ENCODE measurements around the gene MALT1.

The MALT1 gene

DNA sequence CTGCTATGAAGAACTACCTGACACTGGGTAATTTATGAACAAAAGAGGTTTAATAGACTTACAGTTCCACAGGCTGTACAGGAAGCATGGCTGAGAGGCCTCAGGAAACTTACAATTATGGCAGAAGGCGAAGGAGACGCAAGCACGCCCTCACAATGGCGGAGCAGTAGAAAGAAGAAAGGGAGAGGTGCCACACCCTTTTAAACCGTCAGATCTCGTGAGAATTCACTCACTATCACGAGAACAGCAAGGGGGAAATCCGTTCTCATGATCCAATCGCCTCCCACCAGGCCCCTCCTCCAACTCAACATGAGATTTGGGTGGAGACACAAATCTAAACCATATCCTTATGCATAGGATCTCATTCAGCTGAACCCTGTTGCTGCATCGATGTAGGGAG, 108.8 kb downstream of the MALT1 start:
- DNase-seq, result no peak

- peak; percentile 68 to 73 for DNase-seq
Measured at GRCh38 chr18:58781627-58782194, 110.4 kb downstream of the MALT1 start.

GRCh38 chr18:58784601-58785137, 113.4 kb downstream of the MALT1 start:
- no peak for DNase-seq

GRCh38 chr18:58785171-58785805, 114.0 kb downstream of the MALT1 start:
- no peak for DNase-seq

GRCh38 chr18:58785870-58786269, 114.6 kb downstream of the MALT1 start:
- no peak for DNase-seq

DNA sequence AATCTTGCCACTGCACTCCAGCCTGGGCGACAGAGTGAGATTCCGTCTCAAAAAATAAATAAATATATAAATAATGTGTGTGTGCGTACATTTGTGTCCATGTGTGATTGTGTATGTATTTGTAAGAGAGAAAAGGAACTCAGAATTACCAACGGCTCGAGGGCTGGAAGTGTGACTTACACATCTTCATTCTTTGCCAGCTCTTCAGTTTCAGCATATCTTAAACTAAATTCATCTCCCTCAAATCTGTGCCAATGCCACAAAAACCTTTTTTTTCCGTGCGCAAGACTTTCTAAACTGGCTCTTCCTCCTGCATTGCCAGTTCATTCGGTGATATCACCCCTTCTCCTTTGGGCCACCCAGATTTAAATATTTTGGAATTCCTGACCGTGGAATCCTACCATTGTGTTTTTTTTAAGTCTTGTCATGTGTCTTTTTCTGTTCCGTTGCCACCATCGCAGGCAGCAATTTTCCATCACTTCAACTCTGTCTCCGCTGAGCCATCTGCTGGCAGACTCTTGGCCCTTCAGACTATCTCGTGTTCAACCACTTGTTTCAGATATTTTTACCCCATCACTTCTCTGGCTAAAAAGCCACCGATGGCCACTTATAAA, 116.4 kb downstream of the MALT1 start:
- no peak for DNase-seq

- no peak for DNase-seq
Measured at GRCh38 chr18:58788470-58788869, 117.2 kb downstream of the MALT1 start.

- no peak for DNase-seq
Measured at GRCh38 chr18:58788971-58789875, 118.0 kb downstream of the MALT1 start.

- no peak for DNase-seq
Measured at GRCh38 chr18:58789876-58790240, 118.6 kb downstream of the MALT1 start.

- DNase-seq, result no peak
Measured at GRCh38 chr18:58792086-58792485, 120.8 kb downstream of the MALT1 start.

DNA sequence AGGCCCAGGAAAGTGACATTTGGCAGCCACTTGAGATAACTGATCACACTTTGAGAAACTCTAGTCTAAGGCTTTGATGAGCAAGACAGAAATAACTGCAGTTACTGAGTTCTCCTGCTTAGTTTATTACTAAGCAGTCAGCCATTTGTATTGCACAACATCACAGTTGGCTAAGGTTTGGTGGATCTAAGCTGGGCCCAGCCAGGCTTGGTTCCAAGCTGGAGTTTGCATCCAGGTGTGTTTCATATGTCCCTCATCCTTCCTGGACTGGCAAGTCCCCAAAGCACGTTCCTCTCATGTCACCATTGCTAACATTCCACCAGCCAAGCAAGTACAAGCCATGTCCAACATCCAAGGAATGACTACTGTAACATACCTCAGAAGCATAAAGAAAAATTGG, 122.1 kb downstream of the MALT1 start:
- DNase-seq, result no peak

- DNase-seq, result no peak
Measured at GRCh38 chr18:58796220-58796619, 125.0 kb downstream of the MALT1 start.

DNA sequence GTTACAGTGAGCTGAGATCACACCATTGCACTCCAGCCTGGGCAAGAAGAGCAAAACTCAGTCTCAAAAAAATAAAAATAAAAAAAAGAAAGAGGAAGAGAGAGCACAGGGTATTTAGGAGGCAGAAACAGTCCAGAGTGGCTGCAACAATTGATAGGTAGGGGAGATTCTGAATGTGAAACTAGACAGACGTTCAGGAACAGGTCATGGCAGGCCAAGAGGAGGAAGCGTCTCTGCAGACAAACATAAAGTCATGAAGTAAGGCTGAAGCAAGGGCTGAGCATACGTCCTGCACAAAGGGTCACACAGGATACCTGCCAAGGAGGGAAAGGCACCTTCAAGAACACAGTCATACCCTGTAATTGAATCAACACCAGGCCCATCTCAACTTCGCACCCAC, 129.3 kb downstream of the MALT1 start:
- no peak for DNase-seq

DNA sequence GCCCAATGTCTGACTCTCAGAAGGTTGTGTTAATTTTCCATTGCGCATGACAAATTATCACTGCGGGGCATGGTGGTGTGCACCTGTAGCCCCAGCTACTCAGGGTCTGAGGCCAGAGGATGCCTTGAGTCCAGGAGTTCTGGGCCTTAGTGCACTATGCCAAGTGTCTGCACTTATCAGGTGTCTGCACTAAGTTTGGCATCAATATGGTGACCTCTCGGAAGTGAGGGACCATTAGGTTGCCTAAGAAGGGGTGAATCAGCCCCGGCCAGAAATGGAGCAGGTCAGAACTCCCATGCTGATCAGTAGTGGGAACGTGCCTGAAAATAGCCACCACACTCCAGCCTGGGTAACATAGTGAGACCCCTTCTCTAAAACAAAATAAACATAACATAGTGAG, 131.7 kb downstream of the MALT1 start:
- DNase-seq, result no peak

DNA sequence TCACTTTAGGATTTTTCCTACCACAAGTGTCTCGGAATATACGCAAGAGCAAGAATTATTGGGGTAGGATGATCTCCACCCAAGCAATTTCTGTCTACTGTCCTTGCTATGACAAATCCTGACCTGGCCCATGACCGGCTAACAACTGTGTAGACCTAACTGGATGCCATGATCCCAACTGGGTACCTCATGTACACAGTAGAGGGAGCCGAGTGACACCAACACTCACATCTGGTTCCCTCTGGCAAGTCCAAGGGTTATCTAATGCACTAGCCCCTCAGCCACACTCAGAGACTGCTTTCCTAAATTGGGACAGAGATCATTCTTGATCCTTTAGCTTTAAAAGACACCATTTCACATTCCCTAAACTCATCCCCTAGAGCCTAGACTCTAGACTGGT, 132.7 kb downstream of the MALT1 start:
- DNase-seq, result no peak
